Activated naive CD4-positive, alpha-beta T cell treated with anti-CD3 and anti-CD28 coated beads for 36 hours (primary cell): ENCODE measurements around the gene ECEL1. TPM values are rescaled to one million over a fixed set of nuclear protein-coding genes. Genes with fewer than 3 reads are reported as not detected.

Experiments
- CTCF ChIA-PET: fragments of 350-600 bp; sonication (Branson Sonifier 250); formaldehyde crosslinking; loops from one replicate; lab custom pipeline; 2021; ENCODE audit warnings: antibody characterized with exemption; lab: Charles Lee
- DNase-seq: peaks from one replicate; pipeline ENCODE4 v3.0.0-alpha.2; 2020
- H3K27ac Mint-ChIP-seq: one replicate; pipeline ENCODE4 v1.8.0; 2021; ENCODE audit warnings: mild to moderate bottlenecking, mixed read lengths
- H3K27me3 Mint-ChIP-seq: one replicate; pipeline ENCODE4 v1.8.0; 2021; ENCODE audit warnings: low read depth, mixed read lengths
- H3K36me3 Mint-ChIP-seq: one replicate; pipeline ENCODE4 v1.8.0; 2021; ENCODE audit warnings: low read depth, mixed read lengths
- H3K4me1 Mint-ChIP-seq: one replicate; pipeline ENCODE4 v1.8.0; 2021; ENCODE audit warnings: low read depth, mixed read lengths
- H3K4me3 Mint-ChIP-seq: one replicate; pipeline ENCODE4 v1.8.0; 2021; ENCODE audit warnings: mild to moderate bottlenecking, moderate library complexity, mixed read lengths
- H3K9me3 Mint-ChIP-seq: one replicate; pipeline ENCODE4 v1.8.0; 2021; ENCODE audit warnings: mixed read lengths
- intact Hi-C: fragments of 100-400 bp; cut with micrococcal nuclease; formaldehyde crosslinking; loops from one replicate; pipeline ENCODE4 v1.15.1; 2023
- total RNA-seq, 2 experiments: library from RNA; stranded (reverse); gene quantifications; one replicate each; pipeline ENCODE4 v1.2.3, GENCODE V29; 2021

Gene ECEL1
- total RNA-seq, 2 experiments from 2014 or later: 0.12 TPM; not detected in 1

DNA sequence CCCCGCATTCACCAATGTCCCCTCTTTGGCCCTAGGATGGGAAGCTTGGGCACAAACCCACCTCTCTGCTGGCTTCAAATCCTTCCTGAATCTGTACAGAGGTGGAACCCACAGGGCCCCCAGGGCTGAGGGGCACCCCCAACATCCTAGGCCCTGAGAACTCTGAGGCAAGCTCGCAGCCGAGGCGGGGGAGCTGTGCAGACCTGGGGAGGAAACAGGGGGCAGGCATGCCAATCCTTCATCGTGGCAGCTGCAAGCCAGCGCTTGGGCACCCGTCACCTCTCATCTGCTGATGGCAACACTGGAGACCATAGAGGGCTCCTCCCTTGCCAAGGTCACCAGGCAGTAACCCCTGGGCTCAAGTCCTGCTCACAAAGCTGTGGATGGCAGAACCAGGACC lies 10.8 kb downstream of the ECEL1 start:
- intact Hi-C loops: no loop called here
- H3K4me1 Mint-ChIP-seq: no peaks in the 10 kb centered on the region
- H3K27ac Mint-ChIP-seq: no peak overlapping the region
- peaks cover 13% of the 10 kb centered on the region for H3K27me3 Mint-ChIP-seq
- peaks cover 11% of the 10 kb centered on the region for H3K9me3 Mint-ChIP-seq
- no peak for DNase-seq
- CTCF ChIA-PET: interaction anchor here (1.4 kb wide), 1 partner anchor 29 kb away, joined by 3 read pairs; no protein-coding TSS in a partner anchor
- H3K36me3 Mint-ChIP-seq: no peaks in the 10 kb centered on the region
- no peak overlapping the region for H3K4me3 Mint-ChIP-seq

DNA sequence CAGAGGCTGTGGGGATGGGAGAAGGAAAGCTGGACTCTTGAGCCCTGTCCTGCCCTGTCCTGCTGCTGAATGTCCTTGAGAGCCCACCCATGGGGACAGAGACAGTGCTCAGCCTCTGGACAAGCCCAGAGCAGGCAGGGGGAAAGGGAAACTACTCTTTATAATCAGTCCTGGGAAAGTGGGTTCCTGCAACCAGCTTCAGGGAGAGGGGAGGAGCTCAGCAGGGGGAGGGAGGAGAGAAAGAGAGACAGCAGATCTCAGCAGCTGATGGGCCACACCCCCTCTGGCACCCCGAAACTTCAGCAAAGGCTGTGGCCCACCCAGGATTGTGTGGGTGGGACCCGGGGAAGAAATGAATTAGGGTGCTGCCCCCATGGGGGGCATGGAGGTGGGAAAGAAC lies 11.6 kb downstream of the ECEL1 start:
- no peaks in the 10 kb centered on the region for H3K4me1 Mint-ChIP-seq
- H3K9me3 Mint-ChIP-seq: peaks cover 14% of the 10 kb centered on the region
- H3K4me3 Mint-ChIP-seq: no peak overlapping the region
- no peak for DNase-seq
- no peaks in the 10 kb centered on the region for H3K36me3 Mint-ChIP-seq
- peaks cover 18% of the 10 kb centered on the region for H3K27me3 Mint-ChIP-seq
- intact Hi-C loops: no loop called here
- no peak overlapping the region for H3K27ac Mint-ChIP-seq
- CTCF ChIA-PET: no interaction called here

DNA sequence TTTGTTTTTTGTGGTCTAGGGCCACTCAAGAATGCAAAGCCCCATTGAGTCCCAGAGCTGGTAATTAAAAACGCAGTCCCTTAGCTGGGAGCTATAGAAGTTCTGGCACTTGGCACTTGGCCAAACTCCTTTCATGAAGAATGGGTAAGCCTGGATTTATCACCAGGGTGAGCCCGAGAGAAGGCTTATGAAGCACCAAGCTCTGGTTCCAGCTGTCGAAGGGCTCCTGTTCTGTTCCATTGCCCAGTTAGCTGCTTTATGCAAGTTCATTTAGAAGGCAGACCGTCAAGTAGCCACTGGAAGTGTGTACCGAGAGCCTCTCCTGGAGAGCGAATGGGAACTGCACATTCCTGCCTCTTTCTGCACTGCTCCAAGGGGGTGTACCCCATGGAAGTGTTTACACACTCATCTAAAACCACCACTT lies 14.2 kb downstream of the ECEL1 start:
- no peaks in the 10 kb centered on the region for H3K4me1 Mint-ChIP-seq
- CTCF ChIA-PET: interaction anchor here (0.6 to 1.0 kb wide), 5 partner anchors 27 to 60 kb away, joined by 3 read pairs; no protein-coding TSS in a partner anchor
- no peak overlapping the region for H3K27ac Mint-ChIP-seq
- intact Hi-C loops: no loop called here
- peaks cover 23% of the 10 kb centered on the region for H3K27me3 Mint-ChIP-seq
- peaks cover 14% of the 10 kb centered on the region for H3K9me3 Mint-ChIP-seq
- H3K4me3 Mint-ChIP-seq: no peak overlapping the region
- DNase-seq: no peak
- no peaks in the 10 kb centered on the region for H3K36me3 Mint-ChIP-seq

DNA sequence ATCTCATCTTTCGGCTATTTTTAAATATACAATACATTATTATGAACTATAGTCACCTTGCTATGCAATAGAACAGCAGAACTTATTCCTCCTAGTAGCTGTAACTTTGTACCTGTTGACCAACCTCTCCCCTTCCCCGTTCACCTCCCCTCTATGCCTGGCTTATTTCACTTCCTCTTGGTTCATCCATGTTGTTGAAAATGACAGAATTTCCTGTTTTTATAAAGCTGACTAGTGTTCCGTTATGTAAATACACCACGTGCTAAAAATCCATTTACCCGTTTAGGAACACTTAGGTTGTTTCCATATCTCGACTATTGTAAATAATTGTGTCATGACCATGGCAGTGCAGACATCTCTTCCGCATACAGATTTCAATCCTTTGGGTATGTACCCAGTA lies 21.4 kb downstream of the ECEL1 start:
- intact Hi-C loops: no loop called here
- no peak overlapping the region for H3K4me3 Mint-ChIP-seq
- H3K36me3 Mint-ChIP-seq: no peaks in the 10 kb centered on the region
- H3K9me3 Mint-ChIP-seq: no peaks in the 10 kb centered on the region
- peaks cover 5% of the 10 kb centered on the region for H3K27me3 Mint-ChIP-seq
- H3K27ac Mint-ChIP-seq: no peak overlapping the region
- CTCF ChIA-PET: no interaction called here
- no peak for DNase-seq
- H3K4me1 Mint-ChIP-seq: no peaks in the 10 kb centered on the region

DNA sequence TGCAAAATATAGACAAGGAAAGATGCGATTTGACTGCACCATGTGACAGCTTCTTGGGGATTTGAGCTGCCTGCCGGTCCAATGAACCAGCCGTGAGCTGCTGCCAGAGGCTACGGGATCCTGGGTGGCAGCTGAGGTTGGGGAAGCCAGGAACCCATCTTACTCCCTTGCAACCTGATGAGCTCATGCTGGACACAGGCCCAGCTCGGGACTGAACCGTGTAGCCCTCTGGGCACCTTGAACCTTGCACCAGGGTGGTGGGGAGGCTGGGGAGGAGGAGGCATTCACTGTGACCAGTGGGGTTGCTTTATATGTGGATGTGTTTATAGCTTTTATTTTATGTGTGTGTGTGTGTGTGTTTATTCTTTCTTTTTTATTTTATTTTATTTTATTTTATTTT lies 22.6 kb downstream of the ECEL1 start:
- intact Hi-C loops: no loop called here
- no peaks in the 10 kb centered on the region for H3K27me3 Mint-ChIP-seq
- H3K27ac Mint-ChIP-seq: no peak overlapping the region
- no peaks in the 10 kb centered on the region for H3K36me3 Mint-ChIP-seq
- no peaks in the 10 kb centered on the region for H3K9me3 Mint-ChIP-seq
- H3K4me1 Mint-ChIP-seq: no peaks in the 10 kb centered on the region
- no peak overlapping the region for H3K4me3 Mint-ChIP-seq
- CTCF ChIA-PET: interaction anchor here (0.6 kb wide), 2 partner anchors 18 to 856 kb away, joined by 3 read pairs; no protein-coding TSS in a partner anchor
- DNase-seq: no peak

DNA sequence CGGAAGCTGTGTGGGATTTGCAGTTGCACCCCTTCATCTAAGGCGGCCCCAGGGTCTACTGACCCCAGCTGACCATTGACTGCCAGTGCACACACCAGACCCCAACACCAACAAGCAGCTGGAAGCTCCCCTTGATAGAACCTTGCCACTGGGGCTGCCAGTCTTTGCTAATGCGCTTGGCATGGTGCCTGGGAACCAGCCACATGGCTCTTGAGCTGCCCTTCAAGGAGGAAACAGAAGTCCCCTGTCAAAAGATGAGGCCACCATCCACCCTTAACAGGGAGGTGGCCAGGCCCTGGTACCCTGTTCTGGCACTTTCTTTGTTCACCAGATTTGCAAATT lies 23.1 kb downstream of the ECEL1 start:
- H3K27me3 Mint-ChIP-seq: peaks cover 3% of the 10 kb centered on the region
- no peaks in the 10 kb centered on the region for H3K36me3 Mint-ChIP-seq
- no peak for DNase-seq
- H3K4me1 Mint-ChIP-seq: no peaks in the 10 kb centered on the region
- H3K4me3 Mint-ChIP-seq: no peak overlapping the region
- CTCF ChIA-PET: interaction anchor here (1.0 to 1.3 kb wide), 2 partner anchors 17 to 131 kb away, joined by 3 to 6 read pairs; no protein-coding TSS in a partner anchor
- intact Hi-C loops: no loop called here
- H3K27ac Mint-ChIP-seq: no peak overlapping the region
- H3K9me3 Mint-ChIP-seq: no peaks in the 10 kb centered on the region

DNA sequence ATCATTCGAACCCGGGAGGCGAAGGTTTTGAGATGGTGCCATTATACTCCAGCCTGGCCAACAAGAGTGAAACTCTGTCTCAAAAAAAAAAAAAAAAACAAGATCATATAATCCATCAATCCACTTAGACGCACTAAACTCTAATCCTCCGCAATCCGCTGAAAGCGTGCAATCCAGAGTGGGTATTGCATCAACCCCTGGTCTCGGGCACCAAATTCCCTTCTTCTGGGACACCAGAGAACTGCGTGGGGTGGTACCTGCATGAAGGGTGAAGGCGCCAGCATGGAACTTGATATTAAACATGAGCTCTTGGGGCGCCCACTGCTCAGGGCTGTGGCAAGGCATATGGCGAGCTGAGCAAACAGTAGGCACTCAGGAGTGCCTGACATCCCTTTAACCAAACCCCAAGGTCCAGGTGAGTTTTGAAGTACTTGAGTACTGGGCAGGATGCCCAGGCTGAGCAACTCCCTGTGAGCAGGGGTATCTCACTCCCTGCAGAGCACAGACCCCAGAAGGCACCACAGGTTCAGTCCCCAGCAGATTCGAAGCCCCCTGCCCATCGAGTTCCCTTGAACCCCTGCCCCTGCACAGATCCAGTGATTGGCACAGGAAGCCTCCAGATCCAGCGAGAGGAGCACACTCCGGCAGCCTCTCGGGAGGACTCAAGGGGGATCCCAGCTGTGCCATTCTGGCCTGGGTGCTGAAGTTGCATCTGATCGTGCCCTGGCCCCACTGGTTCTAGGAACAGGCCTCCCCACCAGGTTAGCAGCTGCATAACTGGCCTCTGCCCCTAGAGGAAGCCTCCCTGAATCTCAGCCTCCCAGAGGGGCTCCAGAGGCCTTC lies 23.7 kb downstream of the ECEL1 start:
- Mint-ChIP-seq H3K36me3 (no peaks in the 10 kb centered on the region), H3K4me1 (no peaks in the 10 kb centered on the region), H3K27me3 (peaks cover 7% of the 10 kb centered on the region), H3K4me3 (no peak overlapping the region), H3K27ac (no peak overlapping the region), H3K9me3 (no peaks in the 10 kb centered on the region)
- no peak for DNase-seq
- intact Hi-C loops: no loop called here
- CTCF ChIA-PET: interaction anchor here (1.0 to 1.3 kb wide), 2 partner anchors 17 to 130 kb away, joined by 3 to 6 read pairs; no protein-coding TSS in a partner anchor

DNA sequence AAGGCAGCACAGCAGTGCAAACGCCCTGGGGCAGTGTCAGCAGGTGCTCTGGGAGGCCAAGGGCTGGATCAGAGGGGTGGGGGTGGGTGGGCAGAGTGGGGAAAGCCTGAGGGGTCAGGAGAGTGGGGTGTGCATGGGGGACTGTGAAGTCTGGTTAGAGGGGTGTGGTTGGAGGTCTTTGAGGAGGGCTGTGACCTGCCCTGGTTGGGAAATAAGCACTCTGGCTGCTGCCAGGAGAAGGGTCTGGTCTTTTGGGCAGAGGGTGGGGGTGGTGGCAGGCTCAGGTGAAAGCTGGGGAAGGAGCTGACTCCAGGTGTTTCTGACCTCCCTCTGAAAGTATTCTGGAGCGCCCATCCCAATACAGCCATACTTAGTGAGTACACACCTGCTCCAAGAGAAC lies 27.5 kb downstream of the ECEL1 start:
- CTCF ChIA-PET: interaction anchor here (1.3 kb wide), 1 partner anchor 21 kb away, joined by 3 read pairs; no protein-coding TSS in a partner anchor
- Mint-ChIP-seq H3K27ac (no peak overlapping the region), H3K9me3 (no peaks in the 10 kb centered on the region), H3K36me3 (no peaks in the 10 kb centered on the region), H3K4me3 (no peak overlapping the region), H3K27me3 (peaks cover 11% of the 10 kb centered on the region), H3K4me1 (no peaks in the 10 kb centered on the region)
- DNase-seq: no peak
- intact Hi-C loops: no loop called here

DNA sequence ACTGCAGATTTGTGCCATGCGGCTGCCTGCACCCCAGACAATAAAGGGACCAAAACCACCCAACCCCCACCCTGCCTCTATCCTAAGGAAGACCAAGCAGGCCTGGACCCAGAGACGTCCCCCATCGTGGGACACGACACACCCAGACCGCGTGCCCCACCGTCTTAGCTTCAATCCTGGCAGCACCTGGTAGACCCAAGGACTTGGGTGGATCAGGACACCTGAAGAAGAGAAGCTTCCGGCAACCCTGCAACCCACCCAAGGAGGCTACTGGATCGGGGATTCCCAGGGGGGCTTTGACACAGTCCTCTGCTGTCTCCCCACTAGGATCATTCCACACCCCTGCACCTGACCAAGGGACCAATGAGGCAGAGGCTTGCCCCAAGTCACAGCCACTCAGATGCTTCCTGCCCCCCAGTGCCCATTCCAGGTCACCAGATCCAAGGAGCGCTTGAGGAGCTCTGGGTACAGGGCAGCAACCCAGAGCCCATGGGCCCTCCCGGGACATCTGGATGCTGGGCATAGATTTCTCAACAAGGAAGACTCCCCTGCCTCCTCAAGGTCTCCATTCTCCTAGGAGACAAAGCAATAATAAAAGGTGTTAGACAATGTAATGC lies 28.1 kb downstream of the ECEL1 start:
- Mint-ChIP-seq H3K4me1 (no peaks in the 10 kb centered on the region), H3K36me3 (no peaks in the 10 kb centered on the region), H3K4me3 (no peak overlapping the region), H3K27ac (no peak overlapping the region), H3K9me3 (no peaks in the 10 kb centered on the region), H3K27me3 (peaks cover 11% of the 10 kb centered on the region)
- CTCF ChIA-PET: no interaction called here
- DNase-seq: no peak
- intact Hi-C loops: no loop called here

DNA sequence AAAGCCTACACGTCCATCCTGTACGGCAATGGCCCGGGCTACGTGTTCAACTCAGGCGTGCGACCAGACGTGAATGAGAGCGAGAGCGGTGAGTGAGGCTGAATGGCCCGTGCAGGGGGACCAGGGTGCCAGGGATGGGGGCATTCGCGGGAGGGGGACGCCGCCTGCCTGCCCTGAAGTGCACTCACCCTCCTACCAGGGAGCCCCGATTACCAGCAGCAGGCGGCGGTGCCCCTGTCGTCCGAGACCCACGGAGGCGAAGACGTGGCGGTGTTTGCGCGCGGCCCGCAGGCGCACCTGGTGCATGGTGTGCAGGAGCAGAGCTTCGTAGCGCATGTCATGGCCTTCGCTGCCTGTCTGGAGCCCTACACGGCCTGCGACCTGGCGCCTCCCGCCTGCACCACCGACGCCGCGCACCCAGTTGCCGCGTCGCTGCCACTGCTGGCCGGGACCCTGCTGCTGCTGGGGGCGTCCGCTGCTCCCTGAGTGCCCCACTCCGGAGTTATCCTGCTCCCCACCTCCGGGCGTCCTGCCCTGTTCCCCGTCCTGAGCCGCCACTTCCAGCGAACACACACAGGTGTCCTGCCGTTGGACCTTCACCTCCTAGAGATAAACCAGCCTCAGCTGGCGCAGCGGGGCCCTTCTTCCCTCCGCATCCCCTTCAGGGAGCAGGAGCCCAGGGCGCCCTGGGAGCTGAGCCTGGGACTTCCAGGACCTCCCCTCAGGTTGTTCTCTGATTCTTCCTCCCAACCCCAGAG lies 28.8 kb downstream of the ECEL1 start:
- intact Hi-C loops: no loop called here
- H3K27ac Mint-ChIP-seq: no peak overlapping the region
- no peaks in the 10 kb centered on the region for H3K9me3 Mint-ChIP-seq
- H3K4me1 Mint-ChIP-seq: no peaks in the 10 kb centered on the region
- peaks cover 11% of the 10 kb centered on the region for H3K27me3 Mint-ChIP-seq
- CTCF ChIA-PET: no interaction called here
- no peak overlapping the region for H3K4me3 Mint-ChIP-seq
- no peaks in the 10 kb centered on the region for H3K36me3 Mint-ChIP-seq
- DNase-seq: no peak

DNA sequence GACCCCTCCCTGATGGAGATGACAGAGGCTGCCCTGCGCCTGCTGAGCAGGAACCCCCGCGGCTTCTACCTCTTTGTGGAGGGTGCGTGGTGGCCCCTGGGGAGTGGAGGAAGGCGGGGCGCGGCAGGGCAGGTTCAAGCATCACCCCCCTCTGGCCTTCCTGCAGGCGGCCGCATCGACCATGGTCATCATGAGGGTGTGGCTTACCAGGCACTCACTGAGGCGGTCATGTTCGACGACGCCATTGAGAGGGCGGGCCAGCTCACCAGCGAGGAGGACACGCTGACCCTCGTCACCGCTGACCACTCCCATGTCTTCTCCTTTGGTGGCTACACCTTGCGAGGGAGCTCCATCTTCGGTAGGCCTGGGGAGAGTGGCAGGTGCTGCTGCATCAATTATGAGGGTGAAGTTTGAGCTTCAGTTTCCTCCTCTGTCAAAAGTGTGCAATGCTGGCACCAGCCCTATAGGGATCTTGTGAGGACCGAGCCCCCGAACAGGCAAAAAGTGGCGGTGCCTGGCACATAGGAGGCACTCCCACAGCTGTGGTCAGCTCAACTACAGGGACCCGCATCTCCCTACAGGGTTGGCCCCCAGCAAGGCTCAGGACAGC lies 29.5 kb downstream of the ECEL1 start:
- no peak overlapping the region for H3K4me3 Mint-ChIP-seq
- H3K27ac Mint-ChIP-seq: no peak overlapping the region
- CTCF ChIA-PET: no interaction called here
- H3K4me1 Mint-ChIP-seq: no peaks in the 10 kb centered on the region
- DNase-seq: no peak
- peaks cover 11% of the 10 kb centered on the region for H3K27me3 Mint-ChIP-seq
- no peaks in the 10 kb centered on the region for H3K9me3 Mint-ChIP-seq
- intact Hi-C loops: no loop called here
- no peaks in the 10 kb centered on the region for H3K36me3 Mint-ChIP-seq
